Neural progenitor cell (in vitro differentiated cells): ENCODE results near the gene TYRO3.
"Not testable (repeated sequence)": the region's sequence is repeated elsewhere in the genome, so short reads cannot be mapped to it uniquely, and the experiment has no call there.

Experiments
- CTCF ChIP-seq: fragments of 200-600 bp; sonication (generic); IDR thresholded peaks from 2 replicates; pipeline ENCODE4 v1.5.1; 2017; ENCODE audit warnings: antibody characterized with exemption, mild to moderate bottlenecking
- EZH2 ChIP-seq: fragments of 200-600 bp; sonication (generic); IDR thresholded peaks from 2 replicates; pipeline ENCODE4 v1.6.1; 2017; ENCODE audit warnings: antibody characterized with exemption, mild to moderate bottlenecking, moderate library complexity

- not testable (repeated sequence) for TF ChIP-seq CTCF, EZH2
Observed at GRCh38 chr15:41592718-41593117, 33.7 kb downstream of the TYRO3 start.
